SK-N-SH (cell line): ENCODE results near the gene PIEZO2. TPM values are rescaled to one million over a fixed set of nuclear protein-coding genes. Genes with fewer than 3 reads are reported as not detected.

Experiments
- CTCF ChIA-PET: fragments of 300-600, 350-600 bp; formaldehyde crosslinking; extraction: SDS; loops from one replicate; lab custom pipeline; 2021; lab: Yijun Ruan, JAX
- POLR2A ChIA-PET: fragments of 350-600 bp; sonication (Branson Sonifier 250); formaldehyde crosslinking; extraction: SDS; loops from one replicate; lab custom pipeline; 2020; ENCODE audit warnings: antibody characterized with exemption, inconsistent platforms; lab: Yijun Ruan, JAX
- DNase-seq: peaks from one replicate; pipeline ENCODE4 v3.0.0; 2012
- H2AFZ ChIP-seq: fragments of 200-600 bp; sonication (generic); 2 replicates; pipeline ENCODE4 v1.8.1; 2016; ENCODE audit warnings: antibody characterized with exemption, mild to moderate bottlenecking, low read depth
- H3F3A ChIP-seq: fragments of 200-600 bp; sonication (generic); replicated peaks from 2 replicates; pipeline ENCODE3; 2016; ENCODE audit warnings: antibody characterized with exemption, mild to moderate bottlenecking; ENCODE audit not compliant: insufficient read depth
- H3K27ac ChIP-seq, 2 experiments: fragments of 200-500 bp in 1 of 2; fragments of 200-600 bp in 1 of 2; sonication (Bioruptor generic) in 1 of 2; sonication (generic), shearing (Covaris generic) in 1 of 2; 2 replicates each; pipeline versions ENCODE4 v1.5.1 to v1.6.1; 2014 to 2016; ENCODE audit warnings: low read depth in 2 of 2, inconsistent platforms in 1 of 2, low read length in 1 of 2, mild to moderate bottlenecking in 1 of 2, mixed read lengths in 1 of 2
- H3K27me3 ChIP-seq: fragments of 200-600 bp; sonication (generic), shearing (Covaris generic); 2 replicates; pipeline ENCODE4 v1.6.1; 2016; ENCODE audit warnings: mixed run types; ENCODE audit not compliant: insufficient read depth
- H3K36me3 ChIP-seq, 2 experiments: fragments of 200-500 bp in 1 of 2; fragments of 200-600 bp in 1 of 2; sonication (Bioruptor generic) in 1 of 2; sonication (generic) in 1 of 2; replicated peaks in 1 of 2; 2 replicates each; pipeline versions ENCODE3 to v1.5.1; 2014 to 2016; ENCODE audit warnings: low read length in 1 of 2, mild to moderate bottlenecking in 1 of 2; ENCODE audit not compliant: insufficient read depth in 2 of 2, control insufficient read depth in 1 of 2
- H3K4me1 ChIP-seq, 2 experiments: fragments of 200-500 bp in 1 of 2; fragments of 200-600 bp in 1 of 2; sonication (Bioruptor generic) in 1 of 2; sonication (generic), shearing (Covaris generic) in 1 of 2; 2 replicates each; pipeline versions ENCODE4 v1.5.1 to v1.6.1; 2014 to 2016; ENCODE audit warnings: low read depth in 1 of 2, low read length in 1 of 2, mixed run types in 1 of 2; ENCODE audit not compliant: insufficient read depth in 2 of 2, control insufficient read depth in 1 of 2
- H3K4me2 ChIP-seq: fragments of 200-600 bp; sonication (generic), shearing (Covaris generic); 2 replicates; pipeline ENCODE4 v1.6.1; 2017; ENCODE audit warnings: mixed run types
- H3K4me3 ChIP-seq, 2 experiments: fragments of 200-500 bp in 1 of 2; fragments of 200-600 bp in 1 of 2; sonication (Bioruptor generic) in 1 of 2; sonication (generic), shearing (Covaris generic) in 1 of 2; 2 replicates each; pipeline versions ENCODE4 v1.5.1 to v1.8.1; 2014 to 2016; ENCODE audit warnings: low read depth in 2 of 2, inconsistent platforms in 1 of 2, low read length in 1 of 2, mild to moderate bottlenecking in 1 of 2, mixed read lengths in 1 of 2, moderate library complexity in 1 of 2
- H3K79me2 ChIP-seq: fragments of 200-600 bp; sonication (generic); 2 replicates; pipeline ENCODE4 v1.8.1; 2017; ENCODE audit warnings: mild to moderate bottlenecking; ENCODE audit not compliant: insufficient read depth
- H3K9ac ChIP-seq: fragments of 200-600 bp; sonication (generic); 2 replicates; pipeline ENCODE4 v1.6.1; 2017; ENCODE audit warnings: mixed run types
- H3K9me2 ChIP-seq: fragments of 200-600 bp; sonication (generic); 2 replicates; pipeline ENCODE4 v1.6.1; 2017; ENCODE audit warnings: mixed run types
- H3K9me3 ChIP-seq: fragments of 200-600 bp; sonication (generic); 2 replicates; pipeline ENCODE4 v1.6.1; 2017; ENCODE audit warnings: mixed run types, mild to moderate bottlenecking, moderate library complexity
- H4K20me1 ChIP-seq: fragments of 200-600 bp; sonication (generic); 2 replicates; pipeline ENCODE4 v1.6.1; 2017; ENCODE audit warnings: mild to moderate bottlenecking, mixed run types; ENCODE audit not compliant: insufficient read depth
- MXI1 ChIP-seq: IDR thresholded peaks from 2 replicates; pipeline ENCODE4 v1.6.1; 2012; ENCODE audit warnings: mild to moderate bottlenecking, low read depth, low read length, improper control_type of control experiment
- REST ChIP-seq: IDR thresholded peaks from 2 replicates; pipeline ENCODE4 v1.6.1; 2012; ENCODE audit warnings: mild to moderate bottlenecking, low read depth, low read length, moderate library complexity
- RXRA ChIP-seq: IDR thresholded peaks from 2 replicates; pipeline ENCODE4 v1.4.0; 2012; ENCODE audit warnings: low read depth, mild to moderate bottlenecking, borderline replicate concordance
- USF1 ChIP-seq: IDR thresholded peaks from 2 replicates; pipeline ENCODE4 v1.4.0; 2012; ENCODE audit warnings: low read depth, borderline replicate concordance
- ZBTB33 ChIP-seq: IDR thresholded peaks from 2 replicates; pipeline ENCODE4 v1.4.0; 2012; ENCODE audit warnings: low read depth, borderline replicate concordance
- WGBS: methylation state at CpG from one replicate; pipeline ENCODE4 v1.1.6; 2017; ENCODE audit warnings: low lambda C conversion rate; 5-methylcytosine and 5-hydroxymethylcytosine counted together
- polyA plus RNA-seq, 3 experiments: library from polyadenylated mRNA; depleted of rRNA; stranded (reverse); fragments of >200 nt; gene quantifications; 2 replicates each; pipeline ENCODE4 v1.2.3, GENCODE V29; 2012
- TF ChIP-seq, protein P1 (sequence below): IDR thresholded peaks from 2 replicates; pipeline ENCODE4 v1.4.0; 2012; ENCODE audit warnings: low read depth
- TF ChIP-seq, protein P2 (sequence below): fragments of 150-350 bp; IDR thresholded peaks from 2 replicates; pipeline ENCODE4 v1.6.1; 2016; ENCODE audit warnings: mild to moderate bottlenecking, low read depth, low read length
- TF ChIP-seq, protein P3 (sequence below): fragments of 150-350 bp; IDR thresholded peaks from 2 replicates; pipeline ENCODE4 v1.6.1; 2017; ENCODE audit warnings: antibody characterized with exemption, low read length, low read depth, borderline replicate concordance

Gene PIEZO2
- polyA plus RNA-seq, 1 of the 3 experiments (the other 2 are of a cell fraction): not detected

DNA sequence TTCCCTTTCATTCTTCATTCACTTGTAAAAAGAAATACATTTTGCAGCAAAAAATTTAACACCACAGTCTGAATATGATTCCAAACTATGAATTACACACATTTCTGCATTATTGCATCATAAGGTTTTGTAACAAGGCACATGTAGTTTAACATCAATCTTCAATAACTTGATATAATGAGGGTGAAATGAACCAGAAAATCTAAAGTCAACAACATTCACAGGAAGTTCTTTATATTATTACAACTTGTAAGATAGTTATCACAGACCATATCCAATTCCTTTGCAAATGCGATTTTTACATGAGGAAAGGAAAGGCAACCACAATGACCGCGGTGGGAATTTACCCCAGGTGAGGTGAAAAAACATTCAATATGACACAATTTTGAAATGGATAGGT lies 410.2 kb downstream of the PIEZO2 start (continued):
- no peak for TF ChIP-seq ZBTB33
- TF ChIP-seq, protein P1, sequence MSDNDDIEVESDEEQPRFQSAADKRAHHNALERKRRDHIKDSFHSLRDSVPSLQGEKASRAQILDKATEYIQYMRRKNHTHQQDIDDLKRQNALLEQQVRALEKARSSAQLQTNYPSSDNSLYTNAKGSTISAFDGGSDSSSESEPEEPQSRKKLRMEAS: no peak
- no peak for TF ChIP-seq RXRA
- TF ChIP-seq USF1: no peak
- no peak for TF ChIP-seq MXI1
- TF ChIP-seq, protein P2, sequence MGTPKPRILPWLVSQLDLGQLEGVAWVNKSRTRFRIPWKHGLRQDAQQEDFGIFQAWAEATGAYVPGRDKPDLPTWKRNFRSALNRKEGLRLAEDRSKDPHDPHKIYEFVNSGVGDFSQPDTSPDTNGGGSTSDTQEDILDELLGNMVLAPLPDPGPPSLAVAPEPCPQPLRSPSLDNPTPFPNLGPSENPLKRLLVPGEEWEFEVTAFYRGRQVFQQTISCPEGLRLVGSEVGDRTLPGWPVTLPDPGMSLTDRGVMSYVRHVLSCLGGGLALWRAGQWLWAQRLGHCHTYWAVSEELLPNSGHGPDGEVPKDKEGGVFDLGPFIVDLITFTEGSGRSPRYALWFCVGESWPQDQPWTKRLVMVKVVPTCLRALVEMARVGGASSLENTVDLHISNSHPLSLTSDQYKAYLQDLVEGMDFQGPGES: no peak

- POLR2A ChIA-PET: no interaction called here
These were observed 412.4 kb downstream of the PIEZO2 start for GRCh38 chr18:10736984-10737383.

More at GRCh38 chr18:10736984-10737383, 412.4 kb downstream of the PIEZO2 start:
- H4K20me1 ChIP-seq: no peaks in the 10 kb centered on the region
- H3K4me3 ChIP-seq: no peak overlapping the region
- no peak overlapping the region for H3K4me2 ChIP-seq
- TF ChIP-seq, protein P3, sequence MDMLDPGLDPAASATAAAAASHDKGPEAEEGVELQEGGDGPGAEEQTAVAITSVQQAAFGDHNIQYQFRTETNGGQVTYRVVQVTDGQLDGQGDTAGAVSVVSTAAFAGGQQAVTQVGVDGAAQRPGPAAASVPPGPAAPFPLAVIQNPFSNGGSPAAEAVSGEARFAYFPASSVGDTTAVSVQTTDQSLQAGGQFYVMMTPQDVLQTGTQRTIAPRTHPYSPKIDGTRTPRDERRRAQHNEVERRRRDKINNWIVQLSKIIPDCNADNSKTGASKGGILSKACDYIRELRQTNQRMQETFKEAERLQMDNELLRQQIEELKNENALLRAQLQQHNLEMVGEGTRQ: no peak
- peak; percentile 85 for TF ChIP-seq REST
- TF ChIP-seq, all 33 proteins: peak for 1
- no peaks in the 10 kb centered on the region for H3K9me3 ChIP-seq
- no peak overlapping the region for H2AFZ ChIP-seq
- H3K9ac ChIP-seq: no peak overlapping the region
- WGBS: 3% methylated on average over 3 of the region's 3 CpGs
- H3K27ac ChIP-seq: no peak overlapping the region
- no peaks in the 10 kb centered on the region for H3K4me1 ChIP-seq
- H3F3A ChIP-seq: no peaks in the 10 kb centered on the region
- no peaks in the 10 kb centered on the region; the same call in 1 of the 2 replicates for H3K27me3 ChIP-seq
- CTCF ChIA-PET: no interaction called here
- DNase-seq: no peak
- no peaks in the 10 kb centered on the region for H3K79me2 ChIP-seq
- no peaks in the 10 kb centered on the region for H3K36me3 ChIP-seq
- no peaks in the 10 kb centered on the region for H3K9me2 ChIP-seq
